Ishikawa (cell line): ENCODE data around the gene IL20RB.
A peak's percentile ranks its signal among the peaks of the same experiment; 100 is the strongest.

Source experiments
- CEBPB ChIP-seq: IDR thresholded peaks from 2 replicates; pipeline ENCODE4 v1.6.1; 2012
- CREB1 ChIP-seq: IDR thresholded peaks from 2 replicates; pipeline ENCODE4 v1.6.1; 2012; ENCODE audit warnings: low read depth
- EGR1 ChIP-seq: IDR thresholded peaks from 2 replicates; pipeline ENCODE4 v1.6.1; 2012
- EP300 ChIP-seq: IDR thresholded peaks from 2 replicates; pipeline ENCODE4 v1.6.1; 2012; ENCODE audit warnings: borderline replicate concordance
- FOXM1 ChIP-seq: IDR thresholded peaks from 2 replicates; pipeline ENCODE4 v1.6.1; 2012; ENCODE audit warnings: low read depth, borderline replicate concordance
- NFIC ChIP-seq: IDR thresholded peaks from 2 replicates; pipeline ENCODE4 v1.6.1; 2012
- RAD21 ChIP-seq: IDR thresholded peaks from 2 replicates; pipeline ENCODE4 v1.6.1; 2012; ENCODE audit warnings: low read depth
- TAF1 ChIP-seq: IDR thresholded peaks from 2 replicates; pipeline ENCODE4 v1.6.1; 2012; ENCODE audit warnings: low read depth, mild to moderate bottlenecking
- TCF12 ChIP-seq: IDR thresholded peaks from 2 replicates; pipeline ENCODE4 v1.6.1; 2012; ENCODE audit warnings: low read depth
- TEAD4 ChIP-seq: IDR thresholded peaks from 2 replicates; pipeline ENCODE4 v1.6.1; 2012
- YY1 ChIP-seq: IDR thresholded peaks from 2 replicates; pipeline ENCODE4 v1.6.1; 2012; ENCODE audit warnings: low read depth
- ZBTB7A ChIP-seq: IDR thresholded peaks from 2 replicates; pipeline ENCODE4 v1.6.1; 2012; ENCODE audit warnings: low read depth
- TF ChIP-seq, protein P1 (sequence below): IDR thresholded peaks from 2 replicates; pipeline ENCODE4 v1.6.1; 2012; ENCODE audit warnings: low read depth, mild to moderate bottlenecking
- TF ChIP-seq, protein P2 (sequence below): IDR thresholded peaks from 2 replicates; pipeline ENCODE4 v1.6.1; 2012
- TF ChIP-seq, protein P3 (sequence below): IDR thresholded peaks from 2 replicates; pipeline ENCODE4 v1.6.1; 2012

Gene IL20RB

DNA sequence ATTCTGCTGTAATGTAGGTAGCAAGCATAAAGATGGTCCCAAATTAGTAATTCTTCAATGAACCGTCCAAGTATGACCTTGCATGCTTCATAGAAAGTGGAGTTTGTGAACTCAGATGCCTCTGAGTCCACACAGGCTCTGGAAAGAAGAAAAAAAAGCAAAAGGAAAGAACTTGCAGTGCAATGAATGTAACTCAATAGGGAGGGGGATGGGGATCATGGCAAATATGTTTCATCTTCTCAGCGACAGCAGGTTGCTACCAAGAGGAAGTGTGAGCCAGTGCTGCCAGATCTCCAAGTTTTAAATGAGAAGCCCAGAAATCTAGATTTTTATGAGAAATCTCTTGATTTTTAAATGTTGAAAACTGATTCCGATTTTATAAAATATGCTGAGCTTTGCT, 50.3 kb downstream of the IL20RB start:
- TF ChIP-seq EP300: no peak
- TF ChIP-seq TAF1: no peak
- TF ChIP-seq CEBPB: no peak
- TF ChIP-seq, protein P1, sequence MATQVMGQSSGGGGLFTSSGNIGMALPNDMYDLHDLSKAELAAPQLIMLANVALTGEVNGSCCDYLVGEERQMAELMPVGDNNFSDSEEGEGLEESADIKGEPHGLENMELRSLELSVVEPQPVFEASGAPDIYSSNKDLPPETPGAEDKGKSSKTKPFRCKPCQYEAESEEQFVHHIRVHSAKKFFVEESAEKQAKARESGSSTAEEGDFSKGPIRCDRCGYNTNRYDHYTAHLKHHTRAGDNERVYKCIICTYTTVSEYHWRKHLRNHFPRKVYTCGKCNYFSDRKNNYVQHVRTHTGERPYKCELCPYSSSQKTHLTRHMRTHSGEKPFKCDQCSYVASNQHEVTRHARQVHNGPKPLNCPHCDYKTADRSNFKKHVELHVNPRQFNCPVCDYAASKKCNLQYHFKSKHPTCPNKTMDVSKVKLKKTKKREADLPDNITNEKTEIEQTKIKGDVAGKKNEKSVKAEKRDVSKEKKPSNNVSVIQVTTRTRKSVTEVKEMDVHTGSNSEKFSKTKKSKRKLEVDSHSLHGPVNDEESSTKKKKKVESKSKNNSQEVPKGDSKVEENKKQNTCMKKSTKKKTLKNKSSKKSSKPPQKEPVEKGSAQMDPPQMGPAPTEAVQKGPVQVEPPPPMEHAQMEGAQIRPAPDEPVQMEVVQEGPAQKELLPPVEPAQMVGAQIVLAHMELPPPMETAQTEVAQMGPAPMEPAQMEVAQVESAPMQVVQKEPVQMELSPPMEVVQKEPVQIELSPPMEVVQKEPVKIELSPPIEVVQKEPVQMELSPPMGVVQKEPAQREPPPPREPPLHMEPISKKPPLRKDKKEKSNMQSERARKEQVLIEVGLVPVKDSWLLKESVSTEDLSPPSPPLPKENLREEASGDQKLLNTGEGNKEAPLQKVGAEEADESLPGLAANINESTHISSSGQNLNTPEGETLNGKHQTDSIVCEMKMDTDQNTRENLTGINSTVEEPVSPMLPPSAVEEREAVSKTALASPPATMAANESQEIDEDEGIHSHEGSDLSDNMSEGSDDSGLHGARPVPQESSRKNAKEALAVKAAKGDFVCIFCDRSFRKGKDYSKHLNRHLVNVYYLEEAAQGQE: no peak

DNA sequence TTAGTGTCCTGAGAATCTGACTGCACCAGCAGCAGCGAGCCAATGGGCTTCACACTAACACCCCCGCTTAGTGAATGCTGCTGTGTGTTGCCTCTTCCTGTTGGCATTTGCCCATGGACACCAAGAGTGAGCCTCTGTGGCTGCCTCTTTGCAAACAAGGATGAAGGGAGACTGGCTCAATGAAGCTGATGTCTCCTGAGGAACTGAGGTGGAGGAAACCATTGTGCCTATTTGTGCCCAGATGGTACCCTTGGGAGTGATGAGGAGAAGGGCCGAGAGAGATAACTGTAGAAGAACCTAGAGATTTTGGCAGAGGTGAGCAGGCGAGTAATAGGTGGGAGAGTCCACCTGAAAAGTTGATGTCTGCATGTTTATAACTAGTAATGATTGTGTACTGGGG, 51.2 kb downstream of the IL20RB start:
- TF ChIP-seq RAD21 (no peak), TEAD4 (no peak), TAF1 (no peak), CEBPB (no peak), NFIC (no peak), YY1 (no peak), TCF12 (no peak)
- TF ChIP-seq, protein P2, sequence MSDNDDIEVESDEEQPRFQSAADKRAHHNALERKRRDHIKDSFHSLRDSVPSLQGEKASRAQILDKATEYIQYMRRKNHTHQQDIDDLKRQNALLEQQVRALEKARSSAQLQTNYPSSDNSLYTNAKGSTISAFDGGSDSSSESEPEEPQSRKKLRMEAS: no peak
- TF ChIP-seq, protein P3, sequence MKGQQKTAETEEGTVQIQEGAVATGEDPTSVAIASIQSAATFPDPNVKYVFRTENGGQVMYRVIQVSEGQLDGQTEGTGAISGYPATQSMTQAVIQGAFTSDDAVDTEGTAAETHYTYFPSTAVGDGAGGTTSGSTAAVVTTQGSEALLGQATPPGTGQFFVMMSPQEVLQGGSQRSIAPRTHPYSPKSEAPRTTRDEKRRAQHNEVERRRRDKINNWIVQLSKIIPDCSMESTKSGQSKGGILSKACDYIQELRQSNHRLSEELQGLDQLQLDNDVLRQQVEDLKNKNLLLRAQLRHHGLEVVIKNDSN: no peak

DNA sequence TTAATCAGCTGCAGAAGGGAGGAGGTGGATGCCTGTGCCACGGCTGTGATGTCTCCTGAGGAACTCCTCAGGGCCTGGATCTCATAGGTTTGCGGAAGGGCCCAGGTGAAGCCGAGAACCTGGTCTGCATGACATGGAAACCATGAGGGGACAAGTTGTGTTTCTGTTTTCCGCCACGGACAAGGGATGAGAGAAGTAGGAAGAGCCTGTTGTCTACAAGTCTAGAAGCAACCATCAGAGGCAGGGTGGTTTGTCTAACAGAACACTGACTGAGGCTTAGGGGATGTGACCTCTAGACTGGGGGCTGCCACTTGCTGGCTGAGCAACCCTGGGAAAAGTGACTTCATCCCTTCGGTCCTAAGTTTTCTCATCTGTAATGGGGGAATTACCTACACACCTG, 52.4 kb downstream of the IL20RB start:
- TF ChIP-seq TEAD4 (no peak), NFIC (no peak), RAD21 (no peak), EP300 (no peak), ZBTB7A (no peak), TAF1 (no peak), EGR1 (no peak)
- TF ChIP-seq, protein P2: no peak

DNA sequence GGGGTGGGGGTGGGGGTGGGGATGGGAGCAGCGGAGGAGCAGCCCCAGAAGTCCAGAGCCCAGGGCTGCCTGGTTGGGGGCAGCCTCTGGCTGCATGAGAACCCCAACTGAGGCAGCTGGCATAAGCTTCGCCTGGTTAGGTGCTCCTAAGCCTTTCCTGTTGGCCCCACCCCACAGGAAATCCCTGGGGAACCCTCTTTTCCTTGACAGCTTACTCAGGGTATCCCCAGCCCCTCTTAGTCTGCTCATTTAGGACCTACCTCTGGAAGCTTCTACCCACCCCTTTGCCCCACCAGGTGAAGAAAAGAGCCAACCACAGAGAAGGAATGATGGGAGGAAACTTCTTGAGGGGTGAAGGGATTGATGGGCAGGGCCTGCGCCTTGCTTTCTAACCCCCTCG, 53.4 kb downstream of the IL20RB start:
- TF ChIP-seq, protein P2: no peak
- no peak for TF ChIP-seq RAD21
- no peak for TF ChIP-seq EGR1

DNA sequence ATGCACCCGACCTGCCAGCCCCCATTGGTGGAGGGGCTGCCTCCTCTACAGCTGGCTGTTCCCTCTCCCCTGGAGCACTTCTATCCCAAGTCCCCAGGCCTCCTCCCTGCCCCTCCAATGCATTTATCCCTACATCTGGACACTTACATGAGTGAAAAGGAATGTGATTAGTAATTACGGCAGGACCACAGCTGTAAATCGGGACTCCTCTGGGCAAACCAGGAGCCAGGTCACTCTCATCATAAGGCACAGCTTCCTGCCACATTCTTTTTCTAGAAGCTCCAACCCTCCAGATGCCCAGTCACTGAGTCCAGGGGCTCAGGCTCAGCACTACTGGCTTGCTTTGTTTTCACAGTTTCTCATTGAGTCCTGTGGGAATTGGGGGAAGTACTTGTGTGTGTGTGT, 54.3 kb downstream of the IL20RB start:
- TF ChIP-seq FOXM1 (no peak), TAF1 (no peak), TEAD4 (no peak), EP300 (no peak), EGR1 (no peak), YY1 (no peak), CEBPB (no peak), TCF12 (no peak), RAD21 (no peak), NFIC (no peak)
- TF ChIP-seq, protein P1: no peak

DNA sequence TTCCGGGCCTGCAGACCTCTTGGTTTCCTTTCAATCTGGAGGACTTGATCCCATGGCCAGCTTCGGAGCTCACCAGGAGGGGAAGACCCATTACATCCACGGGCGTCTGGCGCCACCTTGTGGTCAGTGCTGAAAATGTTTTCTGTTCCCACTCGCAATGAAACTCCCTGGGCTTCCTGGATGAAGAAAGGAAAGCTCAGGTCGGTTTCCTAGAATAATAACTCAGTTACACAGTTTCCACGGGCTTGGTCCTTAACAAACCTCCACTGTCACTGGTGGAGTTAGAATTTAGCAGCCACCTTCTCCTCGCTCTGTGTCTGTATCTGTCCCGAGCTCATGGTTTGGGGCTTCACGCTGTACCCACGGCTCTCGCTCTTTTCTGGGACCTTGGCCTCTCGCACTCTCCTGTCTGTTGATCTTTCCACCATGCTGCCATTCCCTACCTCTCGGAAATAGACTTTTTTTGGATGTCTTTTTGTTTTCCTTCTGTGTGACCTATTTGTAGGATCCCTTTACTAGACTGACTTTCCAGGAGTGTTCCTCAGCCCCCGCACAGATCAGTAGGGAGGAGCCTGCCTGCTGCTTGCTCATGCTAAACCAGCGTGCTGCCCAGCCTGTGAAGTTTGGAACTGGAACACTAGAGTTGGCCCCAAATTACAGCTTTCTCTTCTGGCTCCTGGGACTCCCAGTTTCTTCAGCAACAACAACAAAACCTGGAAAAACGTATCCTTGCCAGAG, 56.3 kb downstream of the IL20RB start:
- peak; percentile 99 for TF ChIP-seq RAD21
- no peak for TF ChIP-seq CEBPB

DNA sequence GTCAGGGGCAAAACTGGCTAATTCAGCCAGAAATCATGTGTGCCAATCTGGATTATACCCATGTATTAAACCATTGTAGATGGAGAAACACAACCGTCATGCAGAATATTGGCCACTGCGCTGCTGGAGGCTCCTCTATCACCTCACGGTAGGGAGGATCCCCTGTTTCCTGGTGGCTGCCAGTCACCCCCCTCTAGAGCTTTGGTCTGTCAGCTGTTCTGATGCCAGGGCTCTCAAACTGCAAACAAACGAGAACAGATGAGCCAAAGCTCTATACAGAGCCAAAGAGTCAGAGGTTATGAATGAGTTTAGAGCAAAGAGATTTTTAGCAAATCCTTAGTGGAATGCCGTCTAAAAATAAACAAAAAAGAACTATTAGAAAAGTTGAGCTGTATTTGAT, 62.5 kb downstream of the IL20RB start:
- TF ChIP-seq TCF12 (no peak), CEBPB (no peak), ZBTB7A (no peak), EGR1 (no peak), RAD21 (no peak), EP300 (no peak), TEAD4 (no peak), CREB1 (no peak), NFIC (no peak), TAF1 (no peak), FOXM1 (no peak), YY1 (no peak)
- TF ChIP-seq, protein P3: no peak
- TF ChIP-seq, protein P2: no peak
- TF ChIP-seq, protein P1: no peak
